ENCODE data around the gene GNAZ. TPM values are rescaled to one million over a fixed set of nuclear protein-coding genes. Genes with fewer than 3 reads are reported as not detected.

The GNAZ gene
- polyA plus RNA-seq, 1 experiment: 12.6 TPM

GRCh38 chr22:23110190-23110921, 40.0 kb downstream of the GNAZ start:
- no peaks in the 10 kb centered on the region; the same call in none of the 2 replicates for H3K36me3 ChIP-seq (ENCODE audit: control insufficient read depth, insufficient read depth, low read length)
- TF ChIP-seq, protein P1, sequence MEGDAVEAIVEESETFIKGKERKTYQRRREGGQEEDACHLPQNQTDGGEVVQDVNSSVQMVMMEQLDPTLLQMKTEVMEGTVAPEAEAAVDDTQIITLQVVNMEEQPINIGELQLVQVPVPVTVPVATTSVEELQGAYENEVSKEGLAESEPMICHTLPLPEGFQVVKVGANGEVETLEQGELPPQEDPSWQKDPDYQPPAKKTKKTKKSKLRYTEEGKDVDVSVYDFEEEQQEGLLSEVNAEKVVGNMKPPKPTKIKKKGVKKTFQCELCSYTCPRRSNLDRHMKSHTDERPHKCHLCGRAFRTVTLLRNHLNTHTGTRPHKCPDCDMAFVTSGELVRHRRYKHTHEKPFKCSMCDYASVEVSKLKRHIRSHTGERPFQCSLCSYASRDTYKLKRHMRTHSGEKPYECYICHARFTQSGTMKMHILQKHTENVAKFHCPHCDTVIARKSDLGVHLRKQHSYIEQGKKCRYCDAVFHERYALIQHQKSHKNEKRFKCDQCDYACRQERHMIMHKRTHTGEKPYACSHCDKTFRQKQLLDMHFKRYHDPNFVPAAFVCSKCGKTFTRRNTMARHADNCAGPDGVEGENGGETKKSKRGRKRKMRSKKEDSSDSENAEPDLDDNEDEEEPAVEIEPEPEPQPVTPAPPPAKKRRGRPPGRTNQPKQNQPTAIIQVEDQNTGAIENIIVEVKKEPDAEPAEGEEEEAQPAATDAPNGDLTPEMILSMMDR (IDR thresholded peaks at IDR 0.05; ENCODE audit: insufficient read depth, low read depth, low read length): no peak
- ChIA-PET POLR2A (no interaction called here), CTCF (interaction anchor here (1.6 kb wide), 1 partner anchor 9 kb away, joined by 3 read pairs; no protein-coding TSS in a partner anchor)
- no peak overlapping the region for H3K4me3 ChIP-seq (ENCODE audit: low read depth, low read length)
- H3K27me3 ChIP-seq (ENCODE audit: control insufficient read depth, insufficient read depth, low read length): no peaks in the 10 kb centered on the region
- DNase-seq (ENCODE audit: low read depth): no peak

DNA sequence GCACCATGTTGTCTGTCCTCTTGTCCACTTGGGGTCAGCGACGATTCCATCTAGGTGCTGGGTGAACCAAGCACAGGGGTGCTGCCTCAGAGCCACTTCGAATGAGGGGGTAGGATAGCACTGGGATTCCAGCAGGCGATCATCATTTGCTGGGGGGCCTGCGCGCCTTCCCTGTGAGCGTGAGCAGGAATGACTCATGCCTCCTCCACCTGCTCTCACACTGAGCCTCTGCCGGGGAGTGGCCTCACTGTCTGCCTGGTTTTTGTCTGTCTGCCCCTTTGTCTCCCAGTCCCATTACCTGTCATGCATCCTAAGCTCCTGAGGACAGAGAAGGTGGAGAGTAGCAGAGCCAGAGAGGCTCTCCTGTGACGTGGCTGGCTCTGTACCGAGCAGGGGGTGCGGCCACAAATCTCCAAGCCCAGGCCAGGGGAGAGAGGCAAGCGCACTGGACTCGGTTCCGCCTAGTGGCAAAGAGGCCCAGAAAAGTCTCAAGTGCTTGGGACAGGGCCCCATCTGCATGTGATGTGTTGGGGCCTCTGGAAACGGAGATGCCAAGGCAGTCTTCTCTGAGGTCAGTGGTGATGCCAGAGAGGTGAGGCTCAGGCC, 40.7 kb downstream of the GNAZ start:
- CTCF ChIA-PET: no interaction called here
- H3K36me3 ChIP-seq (ENCODE audit: control insufficient read depth, insufficient read depth, low read length): no peaks in the 10 kb centered on the region; the same call in none of the 2 replicates
- H3K27me3 ChIP-seq (ENCODE audit: control insufficient read depth, insufficient read depth, low read length): no peaks in the 10 kb centered on the region
- TF ChIP-seq, protein P1 (IDR thresholded peaks at IDR 0.05; ENCODE audit: insufficient read depth, low read depth, low read length): no peak
- POLR2A ChIA-PET: no interaction called here
- no peak for DNase-seq (ENCODE audit: low read depth)
- no peak overlapping the region for H3K4me3 ChIP-seq (ENCODE audit: low read depth, low read length)

DNA sequence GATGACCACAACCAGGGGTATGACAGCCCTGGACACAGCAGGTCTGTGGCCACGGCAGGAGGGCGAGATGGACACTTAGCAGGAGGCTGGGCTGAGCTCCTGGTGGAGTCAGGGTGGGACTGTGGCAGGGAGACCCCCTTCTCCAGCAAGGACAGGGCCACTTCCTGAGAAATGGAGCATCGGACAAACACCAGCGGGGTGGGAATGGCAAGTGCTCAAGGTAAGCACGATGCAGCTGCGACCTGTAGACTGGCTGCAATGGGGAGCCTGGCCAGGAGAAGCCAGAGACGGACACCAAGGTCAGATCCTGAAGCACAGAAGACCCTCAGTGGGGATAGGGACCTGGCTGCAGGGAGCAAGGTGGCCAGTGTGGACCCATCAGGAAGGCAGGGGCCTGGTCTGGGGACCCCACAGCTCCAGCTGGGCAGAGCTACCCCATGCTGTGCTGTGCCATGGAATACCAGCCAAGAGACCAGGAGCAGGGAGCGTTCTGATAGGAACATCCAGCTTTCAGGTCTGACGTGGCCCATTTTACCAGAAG, 42.2 kb downstream of the GNAZ start:
- ChIA-PET POLR2A (no interaction called here), CTCF (interaction anchor here (1.8 to 3.0 kb wide), 3 partner anchors 16 to 153 kb away, joined by 4 to 23 read pairs (median 8); no protein-coding TSS in a partner anchor)
- no peak for DNase-seq (ENCODE audit: low read depth)

DNA sequence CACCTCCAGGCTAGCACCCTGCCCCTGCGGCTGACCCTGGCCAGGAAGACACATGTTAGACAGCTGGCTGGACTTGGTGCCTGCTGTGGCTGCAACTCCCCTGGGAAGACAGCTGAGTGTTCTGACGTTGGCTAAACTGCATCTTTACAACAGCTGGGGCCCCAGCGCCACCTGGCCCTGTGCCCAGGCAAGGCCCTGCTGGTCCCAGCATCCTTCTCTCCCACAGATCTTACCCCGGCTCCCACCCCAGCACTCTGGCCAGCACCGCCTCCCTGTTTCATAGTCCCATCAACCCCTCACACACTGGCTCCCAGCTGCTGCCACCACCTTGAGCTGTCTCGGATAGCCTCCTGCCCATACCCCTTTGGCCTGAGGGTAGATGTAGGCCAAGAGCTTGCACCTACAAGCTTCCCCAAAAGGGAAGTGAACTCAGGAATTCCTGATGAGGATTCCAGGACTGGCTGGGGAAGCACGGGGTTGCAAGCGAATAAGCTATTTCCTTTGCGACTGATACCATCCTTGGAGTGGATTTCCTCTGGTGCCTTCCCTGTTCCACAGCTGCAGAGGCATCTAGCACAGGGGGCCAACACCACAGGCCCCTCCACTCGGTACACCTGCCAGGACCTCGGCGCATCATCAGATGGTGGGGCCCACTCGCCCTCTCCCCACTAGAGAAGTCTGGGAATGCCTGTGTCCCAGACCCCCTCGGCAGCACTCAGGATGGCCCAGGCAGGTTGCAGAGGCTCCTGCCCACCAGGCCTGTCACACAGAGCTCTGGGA, 42.9 kb downstream of the GNAZ start:
- DNase-seq (ENCODE audit: low read depth): no peak
- Histone ChIP-seq H3K27me3 (ENCODE audit: control insufficient read depth, insufficient read depth, low read length) (no peaks in the 10 kb centered on the region), H3K4me3 (ENCODE audit: low read depth, low read length) (no peak overlapping the region), H3K36me3 (ENCODE audit: control insufficient read depth, insufficient read depth, low read length) (no peaks in the 10 kb centered on the region; the same call in 1 of the 2 replicates)
- POLR2A ChIA-PET: no interaction called here
- TF ChIP-seq, protein P1 (IDR thresholded peaks at IDR 0.05; ENCODE audit: insufficient read depth, low read depth, low read length): no peak
- CTCF ChIA-PET: interaction anchor here (0.6 to 3.0 kb wide), 4 partner anchors 15 to 154 kb away, joined by 3 to 23 read pairs (median 6); no protein-coding TSS in a partner anchor

More for the DNA sequence above, 42.2 kb downstream of the GNAZ start:
- Histone ChIP-seq H3K27me3 (ENCODE audit: control insufficient read depth, insufficient read depth, low read length) (no peaks in the 10 kb centered on the region), H3K4me3 (ENCODE audit: low read depth, low read length) (no peak overlapping the region), H3K36me3 (ENCODE audit: control insufficient read depth, insufficient read depth, low read length) (no peaks in the 10 kb centered on the region; the same call in 1 of the 2 replicates)
- TF ChIP-seq, protein P1 (IDR thresholded peaks at IDR 0.05; ENCODE audit: insufficient read depth, low read depth, low read length): no peak
